Endothelial cell of umbilical vein (primary cell): Measurements from ENCODE around the gene NTN3. TPM values are rescaled to one million over a fixed set of nuclear protein-coding genes. Genes with fewer than 3 reads are reported as not detected.

Experiments used
- BruUV-seq: library from RNA; stranded (reverse); fragments of 400-500 nt; replicated peaks from 2 replicates; lab custom pipeline; 2021; lab: Mats Ljungman, UMichigan
- CTCF ChIA-PET: fragments of 300-600, 350-600 bp; sonication (Branson Sonifier 250); formaldehyde crosslinking; loops from one replicate; lab custom pipeline; 2021; ENCODE audit warnings: antibody characterized with exemption, inconsistent platforms; lab: Charles Lee
- POLR2A ChIA-PET: fragments of 300-600, 350-600 bp; sonication (Branson Sonifier 250); formaldehyde crosslinking; loops from one replicate; lab custom pipeline; 2021; ENCODE audit warnings: antibody characterized with exemption, inconsistent platforms; lab: Charles Lee
- DNase-seq: peaks from one replicate; pipeline ENCODE4 v3.0.0-alpha.2; 2011; ENCODE audit warnings: low read depth, low spot score
- FAIRE-seq: peaks from 2 replicates; lab custom pipeline; 2011; peaks lifted over from hg19 to GRCh38; lab: Jason Lieb, UNC
- H2AFZ ChIP-seq: 2 replicates; pipeline ENCODE4 v1.6.0; 2012; ENCODE audit warnings: low read depth, low read length, control low read depth, inconsistent platforms
- H3K27ac ChIP-seq: 2 replicates; pipeline ENCODE4 v1.5.1; 2011; ENCODE audit warnings: low read depth, mild to moderate bottlenecking, control low read depth, low read length, moderate library complexity; ENCODE audit not compliant: insufficient read depth
- H3K27me3 ChIP-seq, 2 experiments: 2 replicates each; pipeline versions ENCODE4 v1.6.0 to v1.6.1; 2011; ENCODE audit warnings: low read length in 2 of 2, mixed read lengths in 1 of 2; ENCODE audit not compliant: control insufficient read depth in 2 of 2, insufficient read depth in 2 of 2
- H3K36me3 ChIP-seq, 2 experiments: 2 replicates in 1 of 2; 3 replicates in 1 of 2; pipeline ENCODE4 v1.5.1; 2011; ENCODE audit warnings: low read length in 2 of 2, mild to moderate bottlenecking in 1 of 2, moderate library complexity in 1 of 2; ENCODE audit not compliant: control insufficient read depth in 2 of 2, insufficient read depth in 2 of 2; ENCODE audit errors: extremely low read depth in 1 of 2
- H3K4me1 ChIP-seq: 3 replicates; pipeline ENCODE4 v1.5.1; 2011; ENCODE audit warnings: mild to moderate bottlenecking, low read length; ENCODE audit not compliant: control insufficient read depth, insufficient read depth; ENCODE audit errors: extremely low read depth
- H3K4me2 ChIP-seq: 2 replicates; pipeline ENCODE4 v1.6.1; 2011; ENCODE audit warnings: low read length, control low read depth, mixed read lengths; ENCODE audit not compliant: insufficient read depth
- H3K4me3 ChIP-seq, 3 experiments: fragments of 200-600 bp in 1 of 3; sonication (generic), shearing (Covaris generic) in 1 of 3; replicated peaks in 1 of 3; 2 replicates each; pipeline ENCODE4 v1.5.1; 2011 to 2016; ENCODE audit warnings: control low read depth in 3 of 3, low read length in 3 of 3, mild to moderate bottlenecking in 2 of 3, inconsistent platforms in 1 of 3, low read depth in 1 of 3, moderate library complexity in 1 of 3; ENCODE audit not compliant: insufficient read depth in 1 of 3
- H3K79me2 ChIP-seq: 2 replicates; pipeline ENCODE4 v1.6.0; 2012; ENCODE audit warnings: low read length, inconsistent platforms; ENCODE audit not compliant: control insufficient read depth, insufficient read depth
- H3K9ac ChIP-seq: replicated peaks from 2 replicates; pipeline ENCODE3; 2011; ENCODE audit warnings: low read length, control low read depth; ENCODE audit not compliant: insufficient read depth; ENCODE audit errors: extremely low read depth
- H3K9me1 ChIP-seq: replicated peaks from 3 replicates; pipeline ENCODE4 v1.6.0; 2011; ENCODE audit warnings: mild to moderate bottlenecking, low read length; ENCODE audit not compliant: control insufficient read depth, insufficient read depth; ENCODE audit errors: extremely low read depth
- H3K9me3 ChIP-seq: replicated peaks from 2 replicates; pipeline ENCODE4 v1.5.1; 2012; ENCODE audit warnings: low read length, inconsistent platforms; ENCODE audit not compliant: control insufficient read depth, insufficient read depth
- H4K20me1 ChIP-seq: replicated peaks from 2 replicates; pipeline ENCODE3; 2011; ENCODE audit warnings: mild to moderate bottlenecking, low read length; ENCODE audit not compliant: control insufficient read depth, insufficient read depth; ENCODE audit errors: extremely low read depth
- EZH2 ChIP-seq: IDR thresholded peaks from 2 replicates; pipeline ENCODE4 v1.6.1; 2012; ENCODE audit warnings: borderline replicate concordance, low read depth, mild to moderate bottlenecking, moderate library complexity, low read length, inconsistent platforms; ENCODE audit not compliant: severe bottlenecking
- FOS ChIP-seq: IDR thresholded peaks from 2 replicates; pipeline ENCODE4 v1.6.1; 2011; ENCODE audit warnings: mild to moderate bottlenecking, low read length, moderate library complexity, borderline replicate concordance; ENCODE audit not compliant: insufficient read depth
- JUN ChIP-seq: IDR thresholded peaks from 2 replicates; pipeline ENCODE4 v1.6.1; 2011; ENCODE audit warnings: borderline replicate concordance, low read depth; ENCODE audit not compliant: insufficient read length, insufficient read depth
- MYC ChIP-seq: IDR thresholded peaks from one replicate; pipeline ENCODE4 v1.6.1; 2011; ENCODE audit warnings: mild to moderate bottlenecking, low read depth, low read length
- POLR2A ChIP-seq: IDR thresholded peaks from 2 replicates; pipeline ENCODE4 v1.6.1; 2012; ENCODE audit warnings: low read depth, mild to moderate bottlenecking, control low read depth, low read length
- POLR2AphosphoS5 ChIP-seq: IDR thresholded peaks from 2 replicates; pipeline ENCODE4 v1.6.1; 2012; ENCODE audit warnings: low read depth, mild to moderate bottlenecking, control low read depth, low read length, moderate library complexity; ENCODE audit not compliant: insufficient read depth
- dilution Hi-C: fragments of 300-500 bp; cut with MboI; formaldehyde crosslinking; loops from one replicate; pipeline ENCODE4 v1.15.0; 2019; ENCODE audit warnings: low sequenced_read_pairs; ENCODE audit not compliant: extremely low pct_ligation_motif_present
- intact Hi-C: fragments of 100-400 bp; cut with micrococcal nuclease; formaldehyde crosslinking; loops from one replicate; pipeline ENCODE4 v1.10.0; 2022
- polyA plus RNA-seq, 4 experiments: library from polyadenylated mRNA; depleted of rRNA in 3 of 4; stranded (reverse) in 3 of 4; unstranded in 1 of 4; fragments of >200 nt; gene quantifications; 2 replicates each; pipeline versions ENCODE4 v1.2.1 to v1.2.3, GENCODE V29; 2011 to 2012; ENCODE audit warnings: missing spikeins in 1 of 4
- total RNA-seq: library from RNA; stranded (reverse); gene quantifications from 2 replicates; pipeline ENCODE4 v1.2.3, GENCODE V29; 2021
- TF ChIP-seq, protein P1 (sequence below): IDR thresholded peaks from 2 replicates; pipeline ENCODE4 v1.6.1; 2011; ENCODE audit not compliant: insufficient read depth, insufficient read length

NTN3 gene
- total and polyA plus RNA-seq, 2 donors (not counting 3 experiments of a cell fraction or from before 2014, with no cell fraction given) = 0.15 TPM; not detected in 1

DNA sequence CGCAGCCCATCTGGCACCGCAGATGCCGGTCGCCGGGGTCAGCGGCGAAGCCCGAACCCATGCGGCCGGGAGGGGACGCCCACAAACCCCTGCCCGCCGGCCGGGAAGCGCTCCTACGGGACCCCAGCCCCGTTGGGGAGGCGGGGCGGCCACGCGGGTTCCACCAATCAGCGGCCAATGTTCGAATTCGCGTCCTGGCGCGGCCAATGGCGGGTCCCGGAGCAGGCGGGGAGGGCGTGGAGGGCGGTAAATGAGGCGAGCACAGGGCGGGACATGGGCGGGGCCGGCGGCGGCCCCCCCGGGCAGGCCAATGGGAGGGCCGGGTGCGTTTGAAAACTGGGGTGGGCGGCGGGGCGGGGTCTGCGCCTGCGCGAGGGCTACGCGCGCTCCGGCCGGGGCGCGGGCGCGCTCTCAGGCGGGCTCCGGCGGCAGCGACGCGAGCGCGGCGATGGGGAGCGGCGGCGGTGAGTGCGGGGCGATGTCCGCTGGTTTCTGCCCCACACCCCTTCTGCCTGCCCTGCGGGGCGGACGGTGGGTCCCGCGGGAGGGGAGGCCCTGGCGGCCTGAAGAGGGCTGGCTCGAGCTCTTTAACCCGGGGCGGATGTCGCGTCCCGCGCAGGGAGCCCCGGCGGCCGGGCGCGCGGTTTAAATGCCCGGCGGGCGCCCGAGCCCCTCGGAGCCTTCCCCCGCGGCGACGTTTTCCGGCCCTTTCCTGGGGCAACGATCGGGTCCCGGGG lies 41.9 kb upstream of the NTN3 start, which contains the start of gene CCNF:
TSS of gene CCNF (plus strand) at position 414 of the 737 bp plus-strand sequence. CDS start at position 449, 35 bp downstream.
- ChIA-PET POLR2A (interaction anchor here (0.5 to 0.6 kb wide), 2 partner anchors 31 to 91 kb away, joined by 6 read pairs; partner anchors contain the start of genes AMDHD2 and TEDC2), CTCF (interaction anchor here (0.6 to 4.0 kb wide), 11 partner anchors 8 to 132 kb away, joined by 3 to 25 read pairs (median 3); partner anchors contain the start of genes ABCA3 and PDPK1)
- FAIRE-seq (peak; percentile 99), DNase-seq (peak; percentile 96)
- BruUV-seq = no TSS peak
- Histone ChIP-seq H3K9me1 (no peaks in the 10 kb centered on the region), H3K27me3 (no peaks in the 10 kb centered on the region), H3K27ac (peak within 1 kb of the TSS; percentile 38), H3K4me1 (peaks cover 21% of the 10 kb centered on the region), H3K79me2 (peaks cover 34% of the 10 kb centered on the region), H2AFZ (peak within 1 kb of the TSS; percentile 87), H3K36me3 (peaks cover 6 to 10% of the 10 kb centered on the region in 2 experiments), H3K9ac (peak within 1 kb of the TSS; percentile 76), H3K4me2 (peak within 1 kb of the TSS; percentile 78), H3K9me3 (no peaks in the 10 kb centered on the region), H3K4me3 (peak within 1 kb of the TSS; percentile 75 to 92 (median 85)), H4K20me1 (no peaks in the 10 kb centered on the region)
- TF ChIP-seq POLR2AphosphoS5 (peak; percentile 60), POLR2A (peak; percentile 69), MYC (no peak), JUN (no peak), FOS (no peak), EZH2 (no peak)
- TF ChIP-seq, protein P1, sequence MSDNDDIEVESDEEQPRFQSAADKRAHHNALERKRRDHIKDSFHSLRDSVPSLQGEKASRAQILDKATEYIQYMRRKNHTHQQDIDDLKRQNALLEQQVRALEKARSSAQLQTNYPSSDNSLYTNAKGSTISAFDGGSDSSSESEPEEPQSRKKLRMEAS = no peak
- dilution Hi-C loops = no loop called here
- intact Hi-C loops = loop anchor here (1.0 to 10.0 kb wide), 5 partner anchors 31 to 160 kb away; partner anchors contain the start of genes ABCA3, RNPS1 and TEDC2
